ENCODE measurements around the gene KCNJ15. TPM values are rescaled to one million over a fixed set of nuclear protein-coding genes. Genes with fewer than 3 reads are reported as not detected.

The KCNJ15 gene
- total and polyA plus RNA-seq, 2 donors (not counting 1 experiment from before 2014, with no cell fraction given) = not detected

- H3K9me3 ChIP-seq (ENCODE audit: control extremely low read depth in 1 of 3, control insufficient read depth in 2 of 3, insufficient read depth in 1 of 3, low read length in 2 of 3) = no peaks in the 10 kb centered on the region
- no peak overlapping the region for H3K9ac ChIP-seq (ENCODE audit: low read length)
- H3K9me3 Mint-ChIP-seq (ENCODE audit: insufficient read depth) = no peaks in the 10 kb centered on the region
- no peaks in the 10 kb centered on the region for H3K27me3 ChIP-seq (replicated peaks in 1 of 4; ENCODE audit: control extremely low read depth in 1 of 4, control insufficient read depth in 3 of 4, insufficient read depth in 4 of 4, low read length in 3 of 4)
- WGBS (ENCODE audit: insufficient coverage) = 63% methylated on average over 3 of the region's 3 CpGs
- no peaks in the 10 kb centered on the region for H4K20me1 ChIP-seq (ENCODE audit: control insufficient read depth, insufficient read depth, low read length, poor library complexity, severe bottlenecking)
- TF ChIP-seq CTCF (IDR thresholded peaks at IDR 0.05) (no peak), EZH2 (IDR thresholded peaks at IDR 0.05; ENCODE audit: borderline replicate concordance, insufficient read depth, low read depth, low read length, poor library complexity, severe bottlenecking) (no peak)
- no peaks in the 10 kb centered on the region for H3K4me1 ChIP-seq (ENCODE audit: control insufficient read depth in 2 of 2, insufficient read depth in 2 of 2, low read length in 2 of 2)
- H3K79me2 ChIP-seq (ENCODE audit: control insufficient read depth, insufficient read depth, low read length) = no peaks in the 10 kb centered on the region
- intact Hi-C loops (cut with micrococcal nuclease) = no loop called here
- no peaks in the 10 kb centered on the region for H3K4me1 Mint-ChIP-seq
- H3K4me3 Mint-ChIP-seq = no peak overlapping the region
- H3K4me2 ChIP-seq (replicated peaks; ENCODE audit: low read depth, low read length, poor library complexity, severe bottlenecking) = no peak overlapping the region
- POLR2A ChIA-PET = no interaction called here
- ATAC-seq (ENCODE audit: low read depth) (no peak), DNase-seq (no peak)
- CTCF ChIA-PET = no interaction called here
- H3K36me3 ChIP-seq (replicated peaks in 1 of 2; ENCODE audit: control extremely low read depth in 1 of 2, control insufficient read depth in 1 of 2, extremely low read depth in 1 of 2, insufficient read depth in 2 of 2, low read length in 1 of 2) = no peaks in the 10 kb centered on the region
- H3K27ac Mint-ChIP-seq = no peak overlapping the region
- no peaks in the 10 kb centered on the region for H3K27me3 Mint-ChIP-seq
- no peak overlapping the region for H3K27ac ChIP-seq (ENCODE audit: low read length in 2 of 2)
- no peak overlapping the region for H3K4me3 ChIP-seq (ENCODE audit: control extremely low read depth in 1 of 5, extremely low read depth in 1 of 5, insufficient read depth in 1 of 5, low read depth in 2 of 5, low read length in 4 of 5)
- H2AFZ ChIP-seq (ENCODE audit: insufficient read depth, low read depth, low read length, poor library complexity, severe bottlenecking) = no peak overlapping the region
Measured at GRCh38 chr21:38254970-38255369, 1.8 kb upstream of the KCNJ15 start.

- intact Hi-C loops (cut with micrococcal nuclease) = no loop called here
- H3K4me2 ChIP-seq (replicated peaks; ENCODE audit: low read depth, low read length, poor library complexity, severe bottlenecking) = no peak overlapping the region
- H3K4me1 Mint-ChIP-seq = no peaks in the 10 kb centered on the region
- no peaks in the 10 kb centered on the region for H3K9me3 ChIP-seq (ENCODE audit: control extremely low read depth in 1 of 3, control insufficient read depth in 2 of 3, insufficient read depth in 1 of 3, low read length in 2 of 3)
- DNase-seq (no peak), ATAC-seq (ENCODE audit: low read depth) (no peak)
- H3K27me3 Mint-ChIP-seq = no peaks in the 10 kb centered on the region
- no peak overlapping the region for H3K27ac ChIP-seq (ENCODE audit: low read length in 2 of 2)
- WGBS (ENCODE audit: insufficient coverage) = 77% methylated on average over 9 of the region's 9 CpGs
- no peak overlapping the region for H3K4me3 ChIP-seq (ENCODE audit: control extremely low read depth in 1 of 5, extremely low read depth in 1 of 5, insufficient read depth in 1 of 5, low read depth in 2 of 5, low read length in 4 of 5)
- H3K9me3 Mint-ChIP-seq (ENCODE audit: insufficient read depth) = no peaks in the 10 kb centered on the region
- TF ChIP-seq EZH2 (IDR thresholded peaks at IDR 0.05; ENCODE audit: borderline replicate concordance, insufficient read depth, low read depth, low read length, poor library complexity, severe bottlenecking) (no peak), CTCF (IDR thresholded peaks at IDR 0.05) (no peak)
- ChIA-PET CTCF (no interaction called here), POLR2A (no interaction called here)
- H4K20me1 ChIP-seq (ENCODE audit: control insufficient read depth, insufficient read depth, low read length, poor library complexity, severe bottlenecking) = no peaks in the 10 kb centered on the region
- H3K9ac ChIP-seq (ENCODE audit: low read length) = no peak overlapping the region
- no peaks in the 10 kb centered on the region for H3K36me3 ChIP-seq (replicated peaks in 1 of 2; ENCODE audit: control extremely low read depth in 1 of 2, control insufficient read depth in 1 of 2, extremely low read depth in 1 of 2, insufficient read depth in 2 of 2, low read length in 1 of 2)
- no peaks in the 10 kb centered on the region for H3K4me1 ChIP-seq (ENCODE audit: control insufficient read depth in 2 of 2, insufficient read depth in 2 of 2, low read length in 2 of 2)
- no peaks in the 10 kb centered on the region for H3K27me3 ChIP-seq (replicated peaks in 1 of 4; ENCODE audit: control extremely low read depth in 1 of 4, control insufficient read depth in 3 of 4, insufficient read depth in 4 of 4, low read length in 3 of 4)
- H3K79me2 ChIP-seq (ENCODE audit: control insufficient read depth, insufficient read depth, low read length) = no peaks in the 10 kb centered on the region
- no peak overlapping the region for H2AFZ ChIP-seq (ENCODE audit: insufficient read depth, low read depth, low read length, poor library complexity, severe bottlenecking)
- H3K27ac Mint-ChIP-seq = no peak overlapping the region
- H3K4me3 Mint-ChIP-seq = no peak overlapping the region
Measured at GRCh38 chr21:38255571-38256117, 1.1 kb upstream of the KCNJ15 start.

Data from B cell (primary cell).